ENCODE data around the gene SPPL3. TPM values are rescaled to one million over a fixed set of nuclear protein-coding genes. Genes with fewer than 3 reads are reported as not detected.

Gene SPPL3
- total RNA-seq, 1 experiment from 2014 or later = 32.5 TPM

DNA sequence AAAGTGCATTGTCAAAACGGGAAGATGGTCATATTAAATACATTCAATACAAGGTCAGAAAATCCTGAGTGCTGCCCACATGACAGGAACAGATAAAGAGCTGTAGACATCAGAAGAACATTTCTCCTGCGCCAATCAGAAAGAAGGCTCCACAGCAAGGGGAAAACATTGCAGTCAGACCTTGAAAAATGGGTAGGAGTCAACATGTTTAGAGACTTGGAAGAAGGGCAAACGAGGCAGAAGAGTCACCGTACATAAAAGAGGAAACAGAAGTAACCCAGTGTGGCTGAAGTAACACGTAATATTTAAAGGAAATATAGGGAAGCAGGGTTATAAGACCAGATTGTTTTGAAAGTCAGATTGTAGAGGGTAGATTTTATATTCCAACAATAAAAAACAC, 11.9 kb downstream of the SPPL3 start (continued):
- TF ChIP-seq, protein P1, sequence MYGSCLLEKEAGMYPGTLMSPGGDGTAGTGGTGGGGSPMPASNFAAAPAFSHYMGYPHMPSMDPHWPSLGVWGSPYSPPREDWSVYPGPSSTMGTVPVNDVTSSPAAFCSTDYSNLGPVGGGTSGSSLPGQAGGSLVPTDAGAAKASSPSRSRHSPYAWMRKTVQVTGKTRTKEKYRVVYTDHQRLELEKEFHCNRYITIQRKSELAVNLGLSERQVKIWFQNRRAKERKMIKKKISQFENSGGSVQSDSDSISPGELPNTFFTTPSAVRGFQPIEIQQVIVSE (CRISPR knock-in tag; IDR thresholded peaks at IDR 0.05; ENCODE audit: borderline replicate concordance) = no peak
- no peak for TF ChIP-seq MXD4 (CRISPR knock-in tag; IDR thresholded peaks at IDR 0.05; ENCODE audit: borderline replicate concordance)
- TF ChIP-seq SOX15 (CRISPR knock-in tag; IDR thresholded peaks at IDR 0.05) = no peak
- TF ChIP-seq, protein P2, sequence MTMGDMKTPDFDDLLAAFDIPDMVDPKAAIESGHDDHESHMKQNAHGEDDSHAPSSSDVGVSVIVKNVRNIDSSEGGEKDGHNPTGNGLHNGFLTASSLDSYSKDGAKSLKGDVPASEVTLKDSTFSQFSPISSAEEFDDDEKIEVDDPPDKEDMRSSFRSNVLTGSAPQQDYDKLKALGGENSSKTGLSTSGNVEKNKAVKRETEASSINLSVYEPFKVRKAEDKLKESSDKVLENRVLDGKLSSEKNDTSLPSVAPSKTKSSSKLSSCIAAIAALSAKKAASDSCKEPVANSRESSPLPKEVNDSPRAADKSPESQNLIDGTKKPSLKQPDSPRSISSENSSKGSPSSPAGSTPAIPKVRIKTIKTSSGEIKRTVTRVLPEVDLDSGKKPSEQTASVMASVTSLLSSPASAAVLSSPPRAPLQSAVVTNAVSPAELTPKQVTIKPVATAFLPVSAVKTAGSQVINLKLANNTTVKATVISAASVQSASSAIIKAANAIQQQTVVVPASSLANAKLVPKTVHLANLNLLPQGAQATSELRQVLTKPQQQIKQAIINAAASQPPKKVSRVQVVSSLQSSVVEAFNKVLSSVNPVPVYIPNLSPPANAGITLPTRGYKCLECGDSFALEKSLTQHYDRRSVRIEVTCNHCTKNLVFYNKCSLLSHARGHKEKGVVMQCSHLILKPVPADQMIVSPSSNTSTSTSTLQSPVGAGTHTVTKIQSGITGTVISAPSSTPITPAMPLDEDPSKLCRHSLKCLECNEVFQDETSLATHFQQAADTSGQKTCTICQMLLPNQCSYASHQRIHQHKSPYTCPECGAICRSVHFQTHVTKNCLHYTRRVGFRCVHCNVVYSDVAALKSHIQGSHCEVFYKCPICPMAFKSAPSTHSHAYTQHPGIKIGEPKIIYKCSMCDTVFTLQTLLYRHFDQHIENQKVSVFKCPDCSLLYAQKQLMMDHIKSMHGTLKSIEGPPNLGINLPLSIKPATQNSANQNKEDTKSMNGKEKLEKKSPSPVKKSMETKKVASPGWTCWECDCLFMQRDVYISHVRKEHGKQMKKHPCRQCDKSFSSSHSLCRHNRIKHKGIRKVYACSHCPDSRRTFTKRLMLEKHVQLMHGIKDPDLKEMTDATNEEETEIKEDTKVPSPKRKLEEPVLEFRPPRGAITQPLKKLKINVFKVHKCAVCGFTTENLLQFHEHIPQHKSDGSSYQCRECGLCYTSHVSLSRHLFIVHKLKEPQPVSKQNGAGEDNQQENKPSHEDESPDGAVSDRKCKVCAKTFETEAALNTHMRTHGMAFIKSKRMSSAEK (CRISPR knock-in tag; IDR thresholded peaks at IDR 0.05; ENCODE audit: borderline replicate concordance) = no peak
- no peak for TF ChIP-seq TEAD1 (CRISPR knock-in tag; IDR thresholded peaks at IDR 0.05)
- TF ChIP-seq SMAD3 (CRISPR knock-in tag; IDR thresholded peaks at IDR 0.05; ENCODE audit: borderline replicate concordance) = no peak
- no peak for TF ChIP-seq MLX (CRISPR knock-in tag; IDR thresholded peaks at IDR 0.05)
- TF ChIP-seq TCF7 (CRISPR knock-in tag; IDR thresholded peaks at IDR 0.05; ENCODE audit: low read depth) = no peak

DNA sequence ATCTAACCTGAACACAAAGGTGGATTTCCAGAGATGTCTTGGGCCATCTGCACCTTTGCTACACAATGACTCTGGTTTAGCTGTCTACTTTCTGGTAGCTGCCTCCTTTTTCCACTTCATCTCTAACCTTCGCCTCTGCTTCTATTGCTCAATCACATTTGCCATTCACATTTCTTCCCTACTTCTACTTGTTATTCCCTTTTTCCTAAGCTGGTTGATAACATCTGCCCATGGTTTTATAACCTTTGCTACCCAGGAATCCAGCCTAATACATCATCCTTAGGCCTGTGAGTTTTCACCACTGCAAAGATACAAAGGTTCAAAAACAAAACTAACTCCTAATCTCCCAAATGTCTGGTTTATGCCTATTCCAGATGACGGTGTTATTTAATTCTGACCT, 13.2 kb downstream of the SPPL3 start:
- peak overlapping the region; percentile 44; the same call in 1 of the 2 replicates for H3K27ac Mint-ChIP-seq
- ATAC-seq = no peak
- no peak for DNase-seq (ENCODE audit: low spot score)
- ChIA-PET POLR2A (interaction anchor here (0.6 to 1.2 kb wide), 2 partner anchors 13 to 49 kb away, joined by 3 to 4 read pairs; no protein-coding TSS in a partner anchor), CTCF (interaction anchor here (0.6 to 0.7 kb wide), 2 partner anchors 34 to 41 kb away, joined by 3 to 4 read pairs; no protein-coding TSS in a partner anchor)
- no peaks in the 10 kb centered on the region for H3K9me3 Mint-ChIP-seq
- H3K4me3 Mint-ChIP-seq = no peak overlapping the region
- H3K36me3 Mint-ChIP-seq = no peaks in the 10 kb centered on the region
- H3K27me3 Mint-ChIP-seq (ENCODE audit: low read depth) = no peaks in the 10 kb centered on the region
- H3K4me1 Mint-ChIP-seq = peaks cover 23% of the 10 kb centered on the region
- TF ChIP-seq, protein P3, sequence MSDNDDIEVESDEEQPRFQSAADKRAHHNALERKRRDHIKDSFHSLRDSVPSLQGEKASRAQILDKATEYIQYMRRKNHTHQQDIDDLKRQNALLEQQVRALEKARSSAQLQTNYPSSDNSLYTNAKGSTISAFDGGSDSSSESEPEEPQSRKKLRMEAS (CRISPR knock-in tag; IDR thresholded peaks at IDR 0.05) = no peak

- Mint-ChIP-seq H3K36me3 (no peaks in the 10 kb centered on the region), H3K4me1 (peaks cover 17% of the 10 kb centered on the region), H3K27ac (peak overlapping the region; percentile 72), H3K9me3 (no peaks in the 10 kb centered on the region), H3K27me3 (ENCODE audit: low read depth) (no peaks in the 10 kb centered on the region), H3K4me3 (no peak overlapping the region)
- CTCF ChIA-PET = interaction anchor here (0.7 to 1.2 kb wide), 2 partner anchors 16 to 118 kb away, joined by 3 read pairs; no protein-coding TSS in a partner anchor
- DNase-seq (ENCODE audit: low spot score) (no peak), ATAC-seq (no peak)
- TF ChIP-seq NR1H2 (CRISPR knock-in tag; IDR thresholded peaks at IDR 0.05) = no peak
- TF ChIP-seq, protein P4, sequence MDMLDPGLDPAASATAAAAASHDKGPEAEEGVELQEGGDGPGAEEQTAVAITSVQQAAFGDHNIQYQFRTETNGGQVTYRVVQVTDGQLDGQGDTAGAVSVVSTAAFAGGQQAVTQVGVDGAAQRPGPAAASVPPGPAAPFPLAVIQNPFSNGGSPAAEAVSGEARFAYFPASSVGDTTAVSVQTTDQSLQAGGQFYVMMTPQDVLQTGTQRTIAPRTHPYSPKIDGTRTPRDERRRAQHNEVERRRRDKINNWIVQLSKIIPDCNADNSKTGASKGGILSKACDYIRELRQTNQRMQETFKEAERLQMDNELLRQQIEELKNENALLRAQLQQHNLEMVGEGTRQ (CRISPR knock-in tag; IDR thresholded peaks at IDR 0.05) = no peak
- TF ChIP-seq ZNF317 (CRISPR knock-in tag; IDR thresholded peaks at IDR 0.05; ENCODE audit: borderline replicate concordance, low read depth) = no peak
- TF ChIP-seq GABPB1 (CRISPR knock-in tag; IDR thresholded peaks at IDR 0.05) = no peak
- TF ChIP-seq HMGA2 (CRISPR knock-in tag; IDR thresholded peaks at IDR 0.05) = no peak
- POLR2A ChIA-PET = interaction anchor here (0.6 kb wide), 1 partner anchor 763 kb away, joined by 7 read pairs; no protein-coding TSS in a partner anchor
Observed at GRCh38 chr12:120887253-120888043, 16.7 kb downstream of the SPPL3 start.
